GM20000 (cell line): ENCODE data around the gene PNCK.

Experiments
- DNase-seq: peaks from one replicate; pipeline ENCODE4 v3.0.0; 2012; ENCODE audit warnings: low spot score
- TF ChIP-seq, protein P1 (sequence below): IDR thresholded peaks from 2 replicates; pipeline ENCODE4 v1.5.1; 2012; ENCODE audit warnings: mild to moderate bottlenecking, control low read depth; ENCODE audit errors: extremely low read depth, missing control alignments

The PNCK gene

GRCh38 chrX:153634832-153635231, 38.8 kb downstream of the PNCK start:
- no peak for DNase-seq
- TF ChIP-seq, protein P1, sequence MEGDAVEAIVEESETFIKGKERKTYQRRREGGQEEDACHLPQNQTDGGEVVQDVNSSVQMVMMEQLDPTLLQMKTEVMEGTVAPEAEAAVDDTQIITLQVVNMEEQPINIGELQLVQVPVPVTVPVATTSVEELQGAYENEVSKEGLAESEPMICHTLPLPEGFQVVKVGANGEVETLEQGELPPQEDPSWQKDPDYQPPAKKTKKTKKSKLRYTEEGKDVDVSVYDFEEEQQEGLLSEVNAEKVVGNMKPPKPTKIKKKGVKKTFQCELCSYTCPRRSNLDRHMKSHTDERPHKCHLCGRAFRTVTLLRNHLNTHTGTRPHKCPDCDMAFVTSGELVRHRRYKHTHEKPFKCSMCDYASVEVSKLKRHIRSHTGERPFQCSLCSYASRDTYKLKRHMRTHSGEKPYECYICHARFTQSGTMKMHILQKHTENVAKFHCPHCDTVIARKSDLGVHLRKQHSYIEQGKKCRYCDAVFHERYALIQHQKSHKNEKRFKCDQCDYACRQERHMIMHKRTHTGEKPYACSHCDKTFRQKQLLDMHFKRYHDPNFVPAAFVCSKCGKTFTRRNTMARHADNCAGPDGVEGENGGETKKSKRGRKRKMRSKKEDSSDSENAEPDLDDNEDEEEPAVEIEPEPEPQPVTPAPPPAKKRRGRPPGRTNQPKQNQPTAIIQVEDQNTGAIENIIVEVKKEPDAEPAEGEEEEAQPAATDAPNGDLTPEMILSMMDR = no peak

- DNase-seq = no peak
- TF ChIP-seq, protein P1 = no peak
These were observed 39.4 kb downstream of the PNCK start for GRCh38 chrX:153634236-153634635.

DNA sequence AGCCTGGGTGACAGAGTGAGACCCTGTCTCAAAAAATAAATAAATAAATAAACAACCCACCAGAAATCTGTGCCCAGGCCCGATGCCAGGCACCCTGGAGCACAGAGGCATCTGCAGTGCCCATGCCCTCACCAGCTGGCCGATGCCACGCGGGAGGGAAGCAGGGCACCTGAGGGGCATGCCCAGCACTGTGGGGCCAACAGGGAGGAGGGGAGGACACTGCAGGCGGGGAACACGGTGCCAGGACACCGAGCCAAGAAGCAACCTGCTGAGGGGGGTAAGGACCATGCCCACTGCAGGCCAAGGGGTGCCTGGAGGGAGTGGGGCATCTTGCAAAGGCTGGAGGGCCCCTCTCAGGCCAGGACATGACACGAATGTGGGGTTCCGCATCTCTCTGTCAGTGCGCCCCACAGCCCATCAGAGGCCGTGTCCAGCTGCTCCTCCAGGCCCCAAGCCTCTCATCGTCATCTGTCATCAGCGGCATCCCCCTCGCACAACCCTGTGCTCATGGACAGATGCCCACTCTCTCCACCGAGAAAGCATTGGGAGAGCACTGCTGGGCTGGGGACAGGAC, 39.9 kb downstream of the PNCK start:
- no peak for DNase-seq
- TF ChIP-seq, protein P1 = no peak

DNA sequence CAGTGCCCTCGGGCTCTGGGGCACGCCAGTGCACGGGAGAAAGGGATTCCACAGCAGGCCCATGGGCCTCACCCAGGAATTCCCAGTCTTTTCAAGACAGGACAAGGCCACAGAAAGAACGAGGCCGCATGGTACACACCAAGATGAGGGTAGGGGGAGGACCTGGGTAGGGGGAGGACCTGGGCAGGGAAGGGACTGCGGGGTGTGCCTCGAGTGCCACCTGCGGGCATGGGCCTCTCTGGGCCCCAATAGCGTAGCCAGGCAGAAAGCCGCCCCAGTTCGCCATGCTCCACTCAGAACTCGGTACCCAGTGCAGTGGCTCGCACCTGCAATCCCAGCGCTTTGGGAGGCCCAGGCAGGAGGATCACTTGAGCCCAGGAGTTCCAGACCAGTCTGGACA, 40.6 kb downstream of the PNCK start:
- DNase-seq = no peak
- TF ChIP-seq, protein P1 = no peak

- TF ChIP-seq, protein P1 = no peak
- DNase-seq = no peak
These were observed 41.0 kb downstream of the PNCK start for GRCh38 chrX:153632595-153632946.

- TF ChIP-seq, protein P1 = no peak
- DNase-seq = no peak
These were observed 41.6 kb downstream of the PNCK start for GRCh38 chrX:153631907-153632594.

DNA sequence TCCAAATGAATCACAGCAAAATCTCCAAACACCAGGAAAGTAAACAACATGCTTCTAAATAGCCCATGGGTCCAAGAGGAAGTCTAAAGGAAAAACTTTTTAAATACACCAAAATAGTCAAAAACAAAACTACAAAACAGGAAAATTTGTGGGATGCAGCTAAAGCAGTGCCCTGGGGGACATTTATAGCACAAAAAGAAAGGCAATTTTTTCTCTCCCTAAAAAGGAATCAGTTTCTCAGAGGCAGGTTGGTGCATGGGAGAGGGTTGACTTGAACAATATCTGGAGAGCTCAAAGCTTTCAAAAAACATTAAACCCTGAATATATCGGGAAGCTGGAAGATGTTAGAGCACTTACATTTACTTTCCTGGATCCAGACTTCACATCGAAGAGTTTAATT, 42.3 kb downstream of the PNCK start:
- DNase-seq = no peak
- TF ChIP-seq, protein P1 = no peak
